ENCODE data around the gene HTRA1. TPM values are rescaled to one million over a fixed set of nuclear protein-coding genes. Genes with fewer than 3 reads are reported as not detected.

The HTRA1 gene
- total RNA-seq, 1 experiment from 2014 or later, result 32.8 TPM

- in situ Hi-C loops (cut with HindIII; ENCODE audit: low pct_unique_long_range_greater_than_20kb, low sequenced_read_pairs), result no loop called here
- CTCF ChIA-PET, result no interaction called here
- ATAC-seq, result no peak
Observed at GRCh38 chr10:122500194-122500593, 38.8 kb downstream of the HTRA1 start.

GRCh38 chr10:122500726-122501125 lies 39.4 kb downstream of the HTRA1 start:
- in situ Hi-C loops (cut with HindIII; ENCODE audit: low pct_unique_long_range_greater_than_20kb, low sequenced_read_pairs), result no loop called here

More at GRCh38 chr10:122500194-122500593, 38.8 kb downstream of the HTRA1 start:
- H3K9me3 ChIP-seq (ENCODE audit: control insufficient read depth, insufficient read depth, low read depth, low read length), result no peaks in the 10 kb centered on the region
- intact Hi-C loops (cut with micrococcal nuclease; ENCODE audit: unreplicated experiment), result no loop called here
- DNase-seq (ENCODE audit: low read depth, low spot score), result no peak
- no peaks in the 10 kb centered on the region; the same call in 1 of the 2 replicates for H3K27me3 ChIP-seq (ENCODE audit: control insufficient read depth, insufficient read depth, low read length)
- TF ChIP-seq TCF7L2 (IDR thresholded peaks at IDR 0.05; ENCODE audit: low read depth, low read length) (no peak), REST (IDR thresholded peaks at IDR 0.05; ENCODE audit: insufficient read depth in 1 of 2, low read depth in 2 of 2, low read length in 1 of 2) (no peak), POLR2AphosphoS5 (IDR thresholded peaks at IDR 0.05; ENCODE audit: low read depth, low read length) (no peak), SIN3A (IDR thresholded peaks at IDR 0.05; ENCODE audit: borderline replicate concordance, insufficient read depth, low read depth, low read length) (no peak), CTCF (IDR thresholded peaks at IDR 0.05) (no peak)
- H3K4me3 ChIP-seq (ENCODE audit: low read depth in 2 of 2, low read length in 2 of 2), result no peak overlapping the region
- BruUV-seq (replicated peaks), result no TSS peak
- no peaks in the 10 kb centered on the region for H3K36me3 ChIP-seq (ENCODE audit: control insufficient read depth, insufficient read depth, low read length)
- no peak overlapping the region for H3K27ac ChIP-seq (ENCODE audit: low read length)
- H3K4me1 ChIP-seq (ENCODE audit: control insufficient read depth, insufficient read depth, low read length), result no peaks in the 10 kb centered on the region
- POLR2A ChIA-PET, result no interaction called here

More at GRCh38 chr10:122500726-122501125, 39.4 kb downstream of the HTRA1 start:
- intact Hi-C loops (cut with micrococcal nuclease; ENCODE audit: unreplicated experiment), result no loop called here
- Histone ChIP-seq H3K4me1 (ENCODE audit: control insufficient read depth, insufficient read depth, low read length) (no peaks in the 10 kb centered on the region), H3K36me3 (ENCODE audit: control insufficient read depth, insufficient read depth, low read length) (no peaks in the 10 kb centered on the region), H3K9me3 (ENCODE audit: control insufficient read depth, insufficient read depth, low read depth, low read length) (no peaks in the 10 kb centered on the region), H3K27me3 (ENCODE audit: control insufficient read depth, insufficient read depth, low read length) (no peaks in the 10 kb centered on the region; the same call in 1 of the 2 replicates), H3K27ac (ENCODE audit: low read length) (no peak overlapping the region), H3K4me3 (ENCODE audit: low read depth in 2 of 2, low read length in 2 of 2) (no peak overlapping the region)
- POLR2A ChIA-PET, result no interaction called here
- TF ChIP-seq CTCF (IDR thresholded peaks at IDR 0.05) (no peak), REST (IDR thresholded peaks at IDR 0.05; ENCODE audit: insufficient read depth in 1 of 2, low read depth in 2 of 2, low read length in 1 of 2) (no peak)
- BruUV-seq (replicated peaks), result no TSS peak
- CTCF ChIA-PET, result no interaction called here
- no peak for DNase-seq (ENCODE audit: low read depth, low spot score)
- ATAC-seq, result no peak
